IMR-90 (cell line): ENCODE measurements around the gene GJC3. TPM values are rescaled to one million over a fixed set of nuclear protein-coding genes. Genes with fewer than 3 reads are reported as not detected.

Source experiments
- ATAC-seq: fragments of 200-7000 bp; cut with Tn5 transposase; 2 replicates; pipeline ENCODE4 v1.9.1; 2020; ENCODE audit warnings: low read depth, mild to moderate bottlenecking, moderate library complexity
- BruUV-seq: library from RNA; stranded (reverse); fragments of 400-500 nt; replicated peaks from 2 replicates; lab custom pipeline; 2021; lab: Mats Ljungman, UMichigan
- CTCF ChIA-PET: fragments of 300-600 bp; formaldehyde crosslinking; extraction: SDS; loops from one replicate; lab custom pipeline; 2021; ENCODE audit warnings: antibody characterized with exemption; lab: Yijun Ruan, JAX
- POLR2A ChIA-PET: fragments of 300-600 bp; sonication (Branson Sonifier 250); formaldehyde crosslinking; loops from one replicate; lab custom pipeline; 2022; ENCODE audit warnings: antibody characterized with exemption; ENCODE audit not compliant: unreplicated experiment; lab: Charles Lee
- DNase-seq: peaks from one replicate; pipeline ENCODE4 v3.0.0; 2013
- H2AFZ ChIP-seq: replicated peaks from 2 replicates; pipeline ENCODE3; 2013; ENCODE audit warnings: low read length, mild to moderate bottlenecking; ENCODE audit not compliant: poor library complexity
- H2AK5ac ChIP-seq: 2 replicates; pipeline ENCODE4 v1.6.1; 2013; ENCODE audit warnings: low read depth, low read length, inconsistent platforms
- H2AK9ac ChIP-seq: replicated peaks from 2 replicates; pipeline ENCODE3; 2013; ENCODE audit warnings: mild to moderate bottlenecking, low read depth, low read length, moderate library complexity; ENCODE audit not compliant: poor library complexity
- H2BK120ac ChIP-seq: 2 replicates; pipeline ENCODE4 v1.6.1; 2013; ENCODE audit warnings: low read depth, low read length, inconsistent platforms
- H2BK15ac ChIP-seq: 3 replicates; pipeline ENCODE4 v1.6.1; 2013; ENCODE audit warnings: low read depth, low read length, inconsistent platforms
- H2BK20ac ChIP-seq: 2 replicates; pipeline ENCODE4 v1.6.1; 2013; ENCODE audit warnings: low read depth, mild to moderate bottlenecking, inconsistent platforms, low read length, moderate library complexity
- H2BK5ac ChIP-seq: 2 replicates; pipeline ENCODE4 v1.6.1; 2013; ENCODE audit warnings: mild to moderate bottlenecking, low read depth, low read length, inconsistent platforms; ENCODE audit not compliant: poor library complexity, severe bottlenecking
- H3K14ac ChIP-seq: replicated peaks from 2 replicates; pipeline ENCODE4 v1.6.1; 2013; ENCODE audit warnings: low read depth, low read length, inconsistent platforms
- H3K18ac ChIP-seq: 2 replicates; pipeline ENCODE4 v1.6.1; 2013; ENCODE audit warnings: low read depth, low read length, control low read depth
- H3K23ac ChIP-seq: 2 replicates; pipeline ENCODE4 v1.6.1; 2013; ENCODE audit warnings: low read depth, low read length, inconsistent platforms
- H3K27ac ChIP-seq: 2 replicates; pipeline ENCODE4 v1.5.1; 2013; ENCODE audit warnings: mild to moderate bottlenecking, control low read depth, low read length; ENCODE audit not compliant: insufficient read depth
- H3K27me3 ChIP-seq: 2 replicates; pipeline ENCODE4 v1.6.1; 2013; ENCODE audit warnings: low read length; ENCODE audit not compliant: control insufficient read depth, insufficient read depth
- H3K36me3 ChIP-seq: 2 replicates; pipeline ENCODE4 v1.6.1; 2013; ENCODE audit warnings: low read length, mixed read lengths; ENCODE audit not compliant: control insufficient read depth, insufficient read depth
- H3K4ac ChIP-seq: 2 replicates; pipeline ENCODE4 v1.6.1; 2013; ENCODE audit warnings: low read depth, low read length, inconsistent platforms
- H3K4me1 ChIP-seq: 2 replicates; pipeline ENCODE4 v1.6.1; 2013; ENCODE audit warnings: low read length, mixed read lengths; ENCODE audit not compliant: control insufficient read depth, insufficient read depth
- H3K4me2 ChIP-seq: 2 replicates; pipeline ENCODE4 v1.6.1; 2013; ENCODE audit warnings: low read depth, mild to moderate bottlenecking, control low read depth, low read length, moderate library complexity
- H3K4me3 ChIP-seq: 2 replicates; pipeline ENCODE4 v1.5.1; 2013; ENCODE audit warnings: low read depth, mild to moderate bottlenecking, control low read depth, low read length, moderate library complexity; ENCODE audit not compliant: insufficient read depth
- H3K56ac ChIP-seq: 2 replicates; pipeline ENCODE4 v1.6.1; 2013; ENCODE audit warnings: low read length, inconsistent platforms; ENCODE audit not compliant: insufficient read depth; ENCODE audit errors: extremely low read depth
- H3K79me1 ChIP-seq, 2 experiments: 2 replicates each; pipeline ENCODE4 v1.6.1; 2013; ENCODE audit warnings: low read length in 2 of 2, inconsistent platforms in 1 of 2, low read depth in 1 of 2
- H3K9ac ChIP-seq: 2 replicates; pipeline ENCODE4 v1.6.1; 2013; ENCODE audit warnings: low read depth, low read length, control low read depth
- H3K9me1 ChIP-seq: 2 replicates; pipeline ENCODE4 v1.6.1; 2013; ENCODE audit warnings: low read length, inconsistent platforms; ENCODE audit not compliant: insufficient read depth
- H3K9me3 ChIP-seq: 2 replicates; pipeline ENCODE4 v1.6.1; 2013; ENCODE audit warnings: low read length; ENCODE audit not compliant: control insufficient read depth, insufficient read depth
- H4K20me1 ChIP-seq: 2 replicates; pipeline ENCODE4 v1.6.1; 2013; ENCODE audit warnings: low read length, inconsistent platforms; ENCODE audit not compliant: insufficient read depth
- H4K5ac ChIP-seq: 2 replicates; pipeline ENCODE4 v1.6.1; 2013; ENCODE audit warnings: mild to moderate bottlenecking, low read depth, low read length, control low read depth
- H4K8ac ChIP-seq, 2 experiments: 2 replicates each; pipeline ENCODE4 v1.6.1; 2013; ENCODE audit warnings: low read depth in 2 of 2, low read length in 2 of 2, control low read depth in 1 of 2, inconsistent platforms in 1 of 2
- H4K91ac ChIP-seq: 2 replicates; pipeline ENCODE4 v1.6.1; 2013; ENCODE audit warnings: low read depth, low read length, inconsistent platforms; ENCODE audit not compliant: insufficient read depth
- BHLHE40 ChIP-seq: fragments of 150-350 bp; IDR thresholded peaks from 2 replicates; pipeline ENCODE4 v1.6.1; 2016; ENCODE audit warnings: mild to moderate bottlenecking, low read depth, low read length
- CEBPB ChIP-seq: IDR thresholded peaks from 2 replicates; pipeline ENCODE4 v1.6.1; 2012; ENCODE audit warnings: low read depth, low read length, improper control_type of control experiment
- CTCF ChIP-seq: conservative IDR thresholded peaks from 2 replicates; pipeline ENCODE4 v1.5.1; 2012; ENCODE audit warnings: mild to moderate bottlenecking, low read depth, low read length, improper control_type of control experiment
- FOS ChIP-seq: fragments of 150-350 bp; IDR thresholded peaks from 2 replicates; pipeline ENCODE4 v1.6.1; 2016; ENCODE audit warnings: low read depth, low read length
- MAFK ChIP-seq: IDR thresholded peaks from 2 replicates; pipeline ENCODE4 v1.6.1; 2012; ENCODE audit warnings: low read depth, low read length, improper control_type of control experiment
- MAZ ChIP-seq: IDR thresholded peaks from 2 replicates; pipeline ENCODE4 v1.6.1; 2012; ENCODE audit warnings: low read depth, mild to moderate bottlenecking, low read length, improper control_type of control experiment, moderate library complexity, borderline replicate concordance
- MXI1 ChIP-seq: IDR thresholded peaks from 2 replicates; pipeline ENCODE4 v1.6.1; 2012; ENCODE audit warnings: low read depth, mild to moderate bottlenecking, low read length, moderate library complexity, borderline replicate concordance
- NFE2L2 ChIP-seq: fragments of 150-350 bp; IDR thresholded peaks from 2 replicates; pipeline ENCODE4 v1.6.1; 2016; ENCODE audit warnings: low read depth, mild to moderate bottlenecking, low read length
- POLR2A ChIP-seq: IDR thresholded peaks from 2 replicates; pipeline ENCODE4 v1.6.1; 2012; ENCODE audit warnings: mild to moderate bottlenecking, low read depth, low read length
- RAD21 ChIP-seq: IDR thresholded peaks from 2 replicates; pipeline ENCODE4 v1.6.1; 2012; ENCODE audit warnings: low read length, improper control_type of control experiment
- RCOR1 ChIP-seq: IDR thresholded peaks from 2 replicates; pipeline ENCODE4 v1.6.1; 2012; ENCODE audit warnings: mild to moderate bottlenecking, low read length, improper control_type of control experiment; ENCODE audit not compliant: insufficient replicate concordance
- RFX5 ChIP-seq: IDR thresholded peaks from 2 replicates; pipeline ENCODE4 v1.8.0; 2012; ENCODE audit warnings: low read depth, mild to moderate bottlenecking, low read length, moderate library complexity
- SMC3 ChIP-seq: fragments of 150-350 bp; IDR thresholded peaks from 2 replicates; pipeline ENCODE4 v1.6.1; 2016; ENCODE audit warnings: low read depth, mild to moderate bottlenecking, antibody characterized with exemption, low read length, moderate library complexity
- USF2 ChIP-seq: fragments of 150-350 bp; IDR thresholded peaks from 2 replicates; pipeline ENCODE4 v1.6.1; 2017; ENCODE audit warnings: mild to moderate bottlenecking, antibody characterized with exemption, low read length, low read depth
- WGBS, 2 experiments: methylation state at CpG; one replicate each; pipeline versions ENCODE4 v1.1.5 to v1.1.7; 2013; ENCODE audit warnings: missing lambda C conversion rate in 2 of 2; ENCODE audit not compliant: insufficient read length in 1 of 2; ENCODE audit errors: extremely low coverage in 2 of 2; 5-methylcytosine and 5-hydroxymethylcytosine counted together
- dilution Hi-C: fragments of 300-500 bp; cut with HindIII; formaldehyde crosslinking; loops from one replicate; pipeline ENCODE4 v1.14.3; 2018; ENCODE audit warnings: low sequenced_read_pairs; ENCODE audit not compliant: unreplicated experiment
- in situ Hi-C: fragments of 300-500 bp; cut with MboI; formaldehyde crosslinking; loops from 3 replicates; pipeline ENCODE4 v1.14.3; 2019; ENCODE audit warnings: low sequenced_read_pairs, inconsistent platforms, mixed read lengths
- intact Hi-C: fragments of 100-400 bp; cut with micrococcal nuclease; formaldehyde crosslinking; loops from 2 replicates; pipeline ENCODE4 v1.10.0; 2022
- polyA plus RNA-seq, 3 experiments: library from polyadenylated mRNA; depleted of rRNA; stranded (reverse); fragments of >200 nt; gene quantifications; 2 replicates each; pipeline ENCODE4 v1.2.3, GENCODE V29; 2012; ENCODE audit warnings: low replicate concordance in 1 of 3
- total RNA-seq: library from RNA; depleted of rRNA; stranded (reverse); fragments of >200 nt; gene quantifications from 2 replicates; pipeline ENCODE4 v1.2.3, GENCODE V29; 2012
- TF ChIP-seq, protein P1 (sequence below): fragments of 150-350 bp; IDR thresholded peaks from 2 replicates; pipeline ENCODE4 v1.6.1; 2016; ENCODE audit warnings: low read depth, mild to moderate bottlenecking, low read length, moderate library complexity, borderline replicate concordance

The GJC3 gene
- total and polyA plus RNA-seq, 2 of the 4 experiments (the other 2 are of a cell fraction) = not detected

- Histone ChIP-seq H3K9ac (no peak overlapping the region), H4K8ac (no peak overlapping the region), H2AK9ac (no peak overlapping the region), H3K27me3 (peaks cover 11% of the 10 kb centered on the region), H2AK5ac (no peak overlapping the region), H2BK15ac (no peak overlapping the region), H4K20me1 (no peaks in the 10 kb centered on the region), H2AFZ (no peak overlapping the region), H4K5ac (no peak overlapping the region), H3K4me1 (no peaks in the 10 kb centered on the region), H3K9me1 (no peaks in the 10 kb centered on the region), H4K91ac (no peak overlapping the region), H2BK20ac (no peak overlapping the region), H3K9me3 (no peaks in the 10 kb centered on the region), H3K18ac (no peak overlapping the region), H2BK120ac (no peak overlapping the region), H2BK5ac (no peak overlapping the region), H3K4ac (no peak overlapping the region), H3K56ac (no peak overlapping the region), H3K4me2 (no peak overlapping the region), H3K14ac (no peak overlapping the region), H3K79me1 (no peaks in the 10 kb centered on the region), H3K23ac (no peak overlapping the region), H3K4me3 (no peak overlapping the region), H3K27ac (no peak overlapping the region), H3K36me3 (no peaks in the 10 kb centered on the region)
- POLR2A ChIA-PET = no interaction called here
- no CpG with 5 or more reads among the region's 1 CpG for WGBS, 2 experiments
- CTCF ChIA-PET = no interaction called here
- intact Hi-C loops = no loop called here
- BruUV-seq = no TSS peak
- in situ Hi-C loops = no loop called here
- dilution Hi-C loops = no loop called here
- no peak for ATAC-seq
- TF ChIP-seq RAD21 (no peak), POLR2A (no peak), MAZ (no peak), MAFK (no peak), USF2 (no peak), RCOR1 (no peak), NFE2L2 (no peak), CTCF (no peak), FOS (no peak), BHLHE40 (no peak), SMC3 (no peak), MXI1 (no peak), CEBPB (no peak), RFX5 (no peak)
- TF ChIP-seq, protein P1, sequence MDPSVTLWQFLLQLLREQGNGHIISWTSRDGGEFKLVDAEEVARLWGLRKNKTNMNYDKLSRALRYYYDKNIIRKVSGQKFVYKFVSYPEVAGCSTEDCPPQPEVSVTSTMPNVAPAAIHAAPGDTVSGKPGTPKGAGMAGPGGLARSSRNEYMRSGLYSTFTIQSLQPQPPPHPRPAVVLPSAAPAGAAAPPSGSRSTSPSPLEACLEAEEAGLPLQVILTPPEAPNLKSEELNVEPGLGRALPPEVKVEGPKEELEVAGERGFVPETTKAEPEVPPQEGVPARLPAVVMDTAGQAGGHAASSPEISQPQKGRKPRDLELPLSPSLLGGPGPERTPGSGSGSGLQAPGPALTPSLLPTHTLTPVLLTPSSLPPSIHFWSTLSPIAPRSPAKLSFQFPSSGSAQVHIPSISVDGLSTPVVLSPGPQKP = no peak
- no peak for DNase-seq
These were observed 18.2 kb upstream of the GJC3 start for GRCh38 chr7:99947608-99948007.
